ENCODE data around the gene SARS2.

DNA sequence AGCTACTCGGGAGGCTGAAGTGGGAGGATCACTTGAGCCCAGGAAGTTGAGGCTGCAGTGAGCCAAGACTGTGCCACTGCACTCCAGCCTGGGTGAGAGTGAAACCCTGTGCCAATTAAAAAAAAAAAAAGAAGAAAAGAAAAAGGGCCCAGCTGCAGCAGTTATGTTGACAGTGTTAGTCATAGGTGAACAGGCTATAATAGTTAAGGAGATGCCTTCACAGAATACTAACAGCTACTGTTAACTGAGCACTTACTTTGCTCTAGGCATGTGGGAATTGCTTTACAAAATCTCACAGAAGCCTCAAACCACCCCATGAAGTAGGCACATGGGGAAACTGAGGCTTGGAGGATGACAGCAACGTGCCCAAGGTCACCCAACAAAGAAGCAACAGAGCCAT lies 41.1 kb upstream of the SARS2 start:
- TF ChIP-seq POLR2A (IDR thresholded peaks at IDR 0.05) (no peak), EP300 (IDR thresholded peaks at IDR 0.05) (no peak)
- TF ChIP-seq, protein P1, sequence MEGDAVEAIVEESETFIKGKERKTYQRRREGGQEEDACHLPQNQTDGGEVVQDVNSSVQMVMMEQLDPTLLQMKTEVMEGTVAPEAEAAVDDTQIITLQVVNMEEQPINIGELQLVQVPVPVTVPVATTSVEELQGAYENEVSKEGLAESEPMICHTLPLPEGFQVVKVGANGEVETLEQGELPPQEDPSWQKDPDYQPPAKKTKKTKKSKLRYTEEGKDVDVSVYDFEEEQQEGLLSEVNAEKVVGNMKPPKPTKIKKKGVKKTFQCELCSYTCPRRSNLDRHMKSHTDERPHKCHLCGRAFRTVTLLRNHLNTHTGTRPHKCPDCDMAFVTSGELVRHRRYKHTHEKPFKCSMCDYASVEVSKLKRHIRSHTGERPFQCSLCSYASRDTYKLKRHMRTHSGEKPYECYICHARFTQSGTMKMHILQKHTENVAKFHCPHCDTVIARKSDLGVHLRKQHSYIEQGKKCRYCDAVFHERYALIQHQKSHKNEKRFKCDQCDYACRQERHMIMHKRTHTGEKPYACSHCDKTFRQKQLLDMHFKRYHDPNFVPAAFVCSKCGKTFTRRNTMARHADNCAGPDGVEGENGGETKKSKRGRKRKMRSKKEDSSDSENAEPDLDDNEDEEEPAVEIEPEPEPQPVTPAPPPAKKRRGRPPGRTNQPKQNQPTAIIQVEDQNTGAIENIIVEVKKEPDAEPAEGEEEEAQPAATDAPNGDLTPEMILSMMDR (IDR thresholded peaks at IDR 0.05), result no peak

Measured in ovary (tissue), 3 donors.